GM10248 (cell line): ENCODE measurements around the gene CFAP46.

Experiments
- CTCF ChIA-PET: fragments of 300-600 bp; sonication (Branson Sonifier 250); formaldehyde crosslinking; extraction: SDS; loops from one replicate; lab custom pipeline; 2021; ENCODE audit warnings: antibody characterized with exemption; lab: Yijun Ruan, JAX
- POLR2A ChIA-PET: fragments of 350-650 bp; sonication (Branson Sonifier 250); formaldehyde crosslinking; extraction: SDS; loops from one replicate; lab custom pipeline; 2020; ENCODE audit warnings: antibody characterized with exemption; lab: Yijun Ruan, JAX
- DNase-seq: peaks from one replicate; pipeline ENCODE4 v3.0.0; 2012; ENCODE audit errors: extremely low spot score
- CTCF ChIP-seq: IDR thresholded peaks from 2 replicates; pipeline ENCODE4 v1.5.1; 2012; ENCODE audit warnings: mild to moderate bottlenecking, low read depth; ENCODE audit errors: extremely low read depth, missing control alignments, control extremely low read depth

The CFAP46 gene

GRCh38 chr10:132783165-132783939 lies 159.0 kb downstream of the CFAP46 start:
- POLR2A ChIA-PET: no interaction called here
- TF ChIP-seq CTCF: no peak
- no peak for DNase-seq
- CTCF ChIA-PET: interaction anchor here (0.7 kb wide), 1 partner anchor 10 kb away, joined by 3 read pairs; no protein-coding TSS in a partner anchor

GRCh38 chr10:132781556-132781955 lies 160.8 kb downstream of the CFAP46 start:
- ChIA-PET CTCF (interaction anchor here (1.7 kb wide), 1 partner anchor 127 kb away, joined by 4 read pairs; no protein-coding TSS in a partner anchor), POLR2A (no interaction called here)
- no peak for DNase-seq
- no peak for TF ChIP-seq CTCF

GRCh38 chr10:132780356-132780755 lies 162.0 kb downstream of the CFAP46 start:
- CTCF ChIA-PET: interaction anchor here (1.7 kb wide), 1 partner anchor 126 kb away, joined by 4 read pairs; no protein-coding TSS in a partner anchor
- no peak for TF ChIP-seq CTCF
- POLR2A ChIA-PET: no interaction called here
- DNase-seq: no peak

GRCh38 chr10:132779549-132780294 lies 162.6 kb downstream of the CFAP46 start:
- DNase-seq: no peak
- ChIA-PET CTCF (interaction anchor here (1.7 kb wide), 1 partner anchor 125 kb away, joined by 4 read pairs; no protein-coding TSS in a partner anchor), POLR2A (no interaction called here)
- TF ChIP-seq CTCF: no peak

GRCh38 chr10:132777441-132777840 lies 164.9 kb downstream of the CFAP46 start:
- ChIA-PET POLR2A (no interaction called here), CTCF (no interaction called here)
- no peak for DNase-seq
- TF ChIP-seq CTCF: no peak

GRCh38 chr10:132776821-132777220 lies 165.5 kb downstream of the CFAP46 start:
- ChIA-PET CTCF (no interaction called here), POLR2A (no interaction called here)
- no peak for TF ChIP-seq CTCF

More at GRCh38 chr10:132776821-132777220, 165.5 kb downstream of the CFAP46 start:
- DNase-seq: no peak
